Naive B cell (primary cell): Measurements from ENCODE around the gene GSTM4. TPM values are rescaled to one million over a fixed set of nuclear protein-coding genes. Genes with fewer than 3 reads are reported as not detected.
"Not testable (repeated sequence)": the region's sequence is repeated elsewhere in the genome, so short reads cannot be mapped to it uniquely, and the experiment has no call there.

ENCODE experiments used
- ATAC-seq, 2 donors: fragments of 150-1000 bp; cut with Tn5 transposase; 2 replicates each; pipeline ENCODE4 v1.10.0; 2021; ENCODE audit warnings: low read depth in 2 of 2, mild to moderate bottlenecking in 2 of 2, moderate library complexity in 2 of 2
- DNase-seq: peaks from one replicate; pipeline ENCODE4 v3.0.0; 2022
- H3K27ac Mint-ChIP-seq, 6 donors: one replicate each; pipeline ENCODE4 v1.8.0; 2020 to 2022; ENCODE audit warnings: mild to moderate bottlenecking in 6 of 6, mixed read lengths in 6 of 6, moderate library complexity in 5 of 6, inconsistent platforms in 2 of 6
- H3K27me3 Mint-ChIP-seq, 3 donors: one replicate each; pipeline ENCODE4 v1.8.0; 2021 to 2022; ENCODE audit warnings: mixed read lengths in 3 of 3, mild to moderate bottlenecking in 1 of 3
- H3K36me3 Mint-ChIP-seq, 2 donors: one replicate each; pipeline ENCODE4 v1.8.0; 2020 to 2022; ENCODE audit warnings: mixed read lengths in 2 of 2, inconsistent platforms in 1 of 2, mild to moderate bottlenecking in 1 of 2
- H3K4me1 Mint-ChIP-seq, 3 donors: one replicate each; pipeline ENCODE4 v1.8.0; 2020 to 2022; ENCODE audit warnings: mixed read lengths in 3 of 3, inconsistent platforms in 1 of 3, mild to moderate bottlenecking in 1 of 3, moderate library complexity in 1 of 3
- H3K4me3 Mint-ChIP-seq, 8 donors: one replicate each; pipeline ENCODE4 v1.8.0; 2020 to 2022; ENCODE audit warnings: mild to moderate bottlenecking in 8 of 8, mixed read lengths in 8 of 8, moderate library complexity in 8 of 8, inconsistent platforms in 2 of 8
- H3K9me3 Mint-ChIP-seq, 7 donors: one replicate each; pipeline ENCODE4 v1.8.0; 2020 to 2022; ENCODE audit warnings: mixed read lengths in 7 of 7, mild to moderate bottlenecking in 5 of 7, inconsistent platforms in 2 of 7, moderate library complexity in 1 of 7
- polyA plus RNA-seq, 6 donors: library from polyadenylated mRNA; unstranded; fragments of 300-500 nt; fragmentation: Illumina TruSeq; gene quantifications; one replicate each; pipeline ENCODE4 v1.2.3, GENCODE V29; 2021; ENCODE audit warnings: low read depth in 6 of 6

GSTM4 gene
- polyA plus RNA-seq, 6 donors from 2014 or later, result 10.6 to 24.4 (median 16.7) TPM

GRCh38 chr1:109691759-109692158, 35.9 kb downstream of the GSTM4 start:
- no peaks in the 10 kb centered on the region for H3K36me3 Mint-ChIP-seq
- DNase-seq (no peak), ATAC-seq (no peak)
- H3K4me3 Mint-ChIP-seq, result peak overlapping the region in 1 of 8 donors; percentile 24
- no peaks in the 10 kb centered on the region for H3K9me3 Mint-ChIP-seq
- no peaks in the 10 kb centered on the region for H3K27me3 Mint-ChIP-seq
- no peak overlapping the region for H3K27ac Mint-ChIP-seq
- H3K4me1 Mint-ChIP-seq, result peaks cover 0 to 6% (median 0%) of the 10 kb centered on the region in 3 donors

- not testable (repeated sequence) for H3K9me3 Mint-ChIP-seq, H3K4me1 Mint-ChIP-seq, DNase-seq, H3K27ac Mint-ChIP-seq, ATAC-seq, H3K36me3 Mint-ChIP-seq, H3K4me3 Mint-ChIP-seq, H3K27me3 Mint-ChIP-seq
Measured at GRCh38 chr1:109694400-109694799, 38.5 kb downstream of the GSTM4 start.

GRCh38 chr1:109695138-109695537, 39.2 kb downstream of the GSTM4 start:
- H3K36me3 Mint-ChIP-seq, H3K27me3 Mint-ChIP-seq, H3K27ac Mint-ChIP-seq, H3K9me3 Mint-ChIP-seq, ATAC-seq, H3K4me3 Mint-ChIP-seq, H3K4me1 Mint-ChIP-seq, DNase-seq: not testable (repeated sequence)

GRCh38 chr1:109697066-109697465, 41.2 kb downstream of the GSTM4 start:
- Mint-ChIP-seq H3K27ac (no peak overlapping the region), H3K27me3 (no peaks in the 10 kb centered on the region), H3K9me3 (no peaks in the 10 kb centered on the region), H3K36me3 (no peaks in the 10 kb centered on the region), H3K4me3 (no peak overlapping the region), H3K4me1 (no peaks in the 10 kb centered on the region)
- no peak for DNase-seq
- ATAC-seq, result no peak

GRCh38 chr1:109697861-109698260, 42.0 kb downstream of the GSTM4 start:
- H3K9me3 Mint-ChIP-seq, H3K4me1 Mint-ChIP-seq, H3K36me3 Mint-ChIP-seq, H3K4me3 Mint-ChIP-seq, ATAC-seq, H3K27me3 Mint-ChIP-seq, DNase-seq: not testable (repeated sequence)
- H3K27ac Mint-ChIP-seq, result peak overlapping the region in 1 of 6 donors; percentile 32

- not testable (repeated sequence) for H3K4me1 Mint-ChIP-seq, H3K4me3 Mint-ChIP-seq, H3K27me3 Mint-ChIP-seq, ATAC-seq, DNase-seq
- H3K27ac Mint-ChIP-seq, result peak overlapping the region in 1 of 6 donors; percentile 80
- peaks cover 3 to 23% (median 14%) of the 10 kb centered on the region in 7 donors for H3K9me3 Mint-ChIP-seq
- H3K36me3 Mint-ChIP-seq, result peaks cover 5 to 28% of the 10 kb centered on the region in 2 donors
Measured at GRCh38 chr1:109702940-109703339, 47.0 kb downstream of the GSTM4 start.

- no peak overlapping the region for H3K4me3 Mint-ChIP-seq
- peaks cover 4 to 32% (median 23%) of the 10 kb centered on the region in 7 donors for H3K9me3 Mint-ChIP-seq
- ATAC-seq, result no peak
- no peaks in the 10 kb centered on the region for H3K4me1 Mint-ChIP-seq
- H3K27ac Mint-ChIP-seq, result peak overlapping the region in 1 of 6 donors; percentile 58
- no peak for DNase-seq
- H3K27me3 Mint-ChIP-seq, result no peaks in the 10 kb centered on the region
- peaks cover 11 to 39% of the 10 kb centered on the region in 2 donors for H3K36me3 Mint-ChIP-seq
Measured at GRCh38 chr1:109704173-109704572, 48.3 kb downstream of the GSTM4 start.

- no peaks in the 10 kb centered on the region for H3K4me1 Mint-ChIP-seq
- H3K9me3 Mint-ChIP-seq, result peaks cover 7 to 37% (median 26%) of the 10 kb centered on the region in 7 donors
- H3K27me3 Mint-ChIP-seq, result no peaks in the 10 kb centered on the region
- peaks cover 16 to 46% of the 10 kb centered on the region in 2 donors for H3K36me3 Mint-ChIP-seq
- H3K4me3 Mint-ChIP-seq, result peak overlapping the region in 1 of 8 donors; percentile 56
- H3K27ac Mint-ChIP-seq, result no peak overlapping the region
- no peak for DNase-seq
- ATAC-seq, result no peak
Measured at GRCh38 chr1:109705411-109705810, 49.5 kb downstream of the GSTM4 start.

GRCh38 chr1:109708949-109709348, 53.0 kb downstream of the GSTM4 start:
- not testable (repeated sequence) for H3K27ac Mint-ChIP-seq, DNase-seq, H3K4me1 Mint-ChIP-seq, H3K4me3 Mint-ChIP-seq, ATAC-seq
- peaks cover 7 to 27% (median 18%) of the 10 kb centered on the region in 7 donors for H3K9me3 Mint-ChIP-seq
- H3K27me3 Mint-ChIP-seq, result peaks cover 4 to 22% (median 7%) of the 10 kb centered on the region in 3 donors
- peaks cover 10 to 38% of the 10 kb centered on the region in 2 donors for H3K36me3 Mint-ChIP-seq

GRCh38 chr1:109709822-109710221, 53.9 kb downstream of the GSTM4 start:
- peaks cover 5 to 22% (median 15%) of the 10 kb centered on the region in 7 donors for H3K9me3 Mint-ChIP-seq
- H3K36me3 Mint-ChIP-seq, result peaks cover 10 to 30% of the 10 kb centered on the region in 2 donors
- not testable (repeated sequence) for H3K27ac Mint-ChIP-seq, H3K4me1 Mint-ChIP-seq, H3K4me3 Mint-ChIP-seq, DNase-seq, ATAC-seq
- H3K27me3 Mint-ChIP-seq, result peaks cover 12 to 31% (median 16%) of the 10 kb centered on the region in 3 donors

Other genes with a start within 250 kb of the GSTM4 start
- gene PSMA5, start 229.7 kb upstream of the GSTM4 start, polyA plus RNA-seq, result 10 to 100 TPM; 35.5 to 57.3 (median 51.0) TPM
- gene SYPL2, start 189.6 kb upstream of the GSTM4 start, polyA plus RNA-seq, result not detected
- gene ATXN7L2, start 172.2 kb upstream of the GSTM4 start, polyA plus RNA-seq, result 1 to 10 TPM; 3.0 to 9.2 (median 5.2) TPM
- gene CYB561D1, start 162.0 kb upstream of the GSTM4 start, polyA plus RNA-seq, result 10 to 100 TPM in 5 of 6 donors, 1 to 10 TPM in 1; 9.3 to 13.2 (median 10.8) TPM
- gene AMIGO1, start 146.4 kb upstream of the GSTM4 start, polyA plus RNA-seq, result 1 to 10 TPM in 3 of 6 donors, under 1 TPM in 2, not detected in 1; 0.37 to 1.8 (median 1.0) TPM
- gene GPR61, start 116.2 kb upstream of the GSTM4 start, polyA plus RNA-seq, result under 1 TPM in 1 of 6 donors, not detected in 5; 0.09 TPM
- 10 to 100 TPM in 1 of 6 donors, 1 to 10 TPM in 5; 7.6 to 13.9 (median 8.9) TPM for gene GNAI3, start 107.5 kb upstream of the GSTM4 start, polyA plus RNA-seq
- gene GNAT2, start 36.5 kb upstream of the GSTM4 start, polyA plus RNA-seq, result not detected
- 10 to 100 TPM; 14.3 to 34.9 (median 25.6) TPM for gene AMPD2, start 36.3 kb upstream of the GSTM4 start, polyA plus RNA-seq
- 10 to 100 TPM in 2 of 6 donors, 1 to 10 TPM in 4; 3.9 to 14.5 (median 5.7) TPM for gene GSTM2, start 12.0 kb downstream of the GSTM4 start, polyA plus RNA-seq
- 10 to 100 TPM in 4 of 6 donors, not detected in 2; 36.6 to 90.7 (median 46.5) TPM for gene GSTM1, start 31.7 kb downstream of the GSTM4 start, polyA plus RNA-seq
- under 1 TPM in 1 of 6 donors, not detected in 5; 0.93 TPM for gene GSTM5, start 56.2 kb downstream of the GSTM4 start, polyA plus RNA-seq
- 1 to 10 TPM in 4 of 6 donors, under 1 TPM in 1, not detected in 1; 0.14 to 8.0 (median 2.1) TPM for gene GSTM3, start 84.9 kb downstream of the GSTM4 start, polyA plus RNA-seq
- gene EPS8L3, start 107.8 kb downstream of the GSTM4 start, polyA plus RNA-seq, result not detected